Measurements from ENCODE around the gene SLC6A12. TPM values are rescaled to one million over a fixed set of nuclear protein-coding genes. Genes with fewer than 3 reads are reported as not detected.

SLC6A12 gene
- total and polyA plus RNA-seq, 11 donors, result 0.11 to 3.8 (median 0.86) TPM; not detected in 1

DNA sequence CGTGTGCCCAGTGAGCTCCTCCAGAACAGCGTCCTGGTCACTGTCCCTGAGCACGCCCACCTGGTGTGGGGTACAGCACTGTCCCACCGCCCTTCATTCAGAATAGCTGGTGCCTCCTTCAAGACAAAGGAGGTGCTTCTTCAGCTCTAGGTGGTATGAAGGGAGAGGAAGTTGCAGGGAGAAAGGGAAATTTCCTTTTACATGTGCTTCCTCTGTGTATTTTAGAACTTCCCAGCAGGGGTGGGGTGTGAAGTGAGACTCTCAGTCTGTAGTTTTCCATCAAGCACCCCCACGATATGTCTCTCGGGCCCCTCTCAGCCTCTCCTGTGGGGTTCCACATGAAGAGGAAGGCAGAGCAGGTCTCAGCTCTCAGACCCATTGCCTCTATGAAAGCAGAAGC, 1.2 kb upstream of the SLC6A12 start:
- 89 to 96% (median 90%) methylated on average over 5 to 6 of the region's 6 CpGs for WGBS, 4 donors
- Histone ChIP-seq H3K27ac (no peak overlapping the region), H3K4me3 (no peak overlapping the region), H3K27me3 (peaks cover 0 to 14% (median 0%) of the 10 kb centered on the region in 9 donors), H3K9me3 (no peaks in the 10 kb centered on the region), H3K36me3 (no peaks in the 10 kb centered on the region), H3K4me1 (peaks cover 0 to 22% (median 0%) of the 10 kb centered on the region in 12 donors)
- no peak for TF ChIP-seq POLR2A (IDR thresholded peaks at IDR 0.05)
- TF ChIP-seq, protein P1, sequence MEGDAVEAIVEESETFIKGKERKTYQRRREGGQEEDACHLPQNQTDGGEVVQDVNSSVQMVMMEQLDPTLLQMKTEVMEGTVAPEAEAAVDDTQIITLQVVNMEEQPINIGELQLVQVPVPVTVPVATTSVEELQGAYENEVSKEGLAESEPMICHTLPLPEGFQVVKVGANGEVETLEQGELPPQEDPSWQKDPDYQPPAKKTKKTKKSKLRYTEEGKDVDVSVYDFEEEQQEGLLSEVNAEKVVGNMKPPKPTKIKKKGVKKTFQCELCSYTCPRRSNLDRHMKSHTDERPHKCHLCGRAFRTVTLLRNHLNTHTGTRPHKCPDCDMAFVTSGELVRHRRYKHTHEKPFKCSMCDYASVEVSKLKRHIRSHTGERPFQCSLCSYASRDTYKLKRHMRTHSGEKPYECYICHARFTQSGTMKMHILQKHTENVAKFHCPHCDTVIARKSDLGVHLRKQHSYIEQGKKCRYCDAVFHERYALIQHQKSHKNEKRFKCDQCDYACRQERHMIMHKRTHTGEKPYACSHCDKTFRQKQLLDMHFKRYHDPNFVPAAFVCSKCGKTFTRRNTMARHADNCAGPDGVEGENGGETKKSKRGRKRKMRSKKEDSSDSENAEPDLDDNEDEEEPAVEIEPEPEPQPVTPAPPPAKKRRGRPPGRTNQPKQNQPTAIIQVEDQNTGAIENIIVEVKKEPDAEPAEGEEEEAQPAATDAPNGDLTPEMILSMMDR (IDR thresholded peaks at IDR 0.05), result no peak
- ATAC-seq (no peak), DNase-seq (no peak)
- intact Hi-C loops (cut with DNase I), result loop anchor here in 1 of 10 donors (5.0 kb wide), 1 partner anchor 107 kb away; no protein-coding TSS in a partner anchor

DNA sequence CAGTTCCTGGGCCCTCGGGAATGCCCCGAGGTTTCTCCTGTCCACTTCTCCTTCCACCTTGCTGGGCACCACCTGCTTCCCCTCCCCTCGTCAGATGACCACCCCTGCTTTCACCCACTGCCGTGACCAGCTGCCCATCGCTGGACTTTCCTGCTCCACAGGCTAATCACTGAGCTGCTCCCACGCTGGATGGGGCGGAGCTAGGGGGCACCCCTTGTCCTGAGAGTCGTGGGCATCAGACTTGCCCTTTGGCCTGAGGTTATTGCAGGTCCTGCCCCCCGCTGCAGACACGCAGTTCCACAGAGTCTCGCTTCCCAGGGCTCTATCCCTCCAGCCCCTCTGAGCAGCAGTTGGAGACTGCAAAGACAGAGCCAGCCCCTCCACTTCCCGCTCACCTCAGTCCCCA, 427 bp downstream of the SLC6A12 start:
- 60 to 65% (median 62%) methylated on average over 12 of the region's 12 CpGs for WGBS, 4 donors
- peak in 1 of 5 donors; percentile 41 for DNase-seq
- no peak for ATAC-seq
- H3K27ac ChIP-seq, result no peak overlapping the region
- intact Hi-C loops (cut with DNase I), result no loop called here
- H3K4me3 ChIP-seq, result peak overlapping the region in 1 of 12 donors; percentile 40
- H3K27me3 ChIP-seq, result peaks cover 0 to 13% (median 0%) of the 10 kb centered on the region in 9 donors
- TF ChIP-seq, protein P1 (IDR thresholded peaks at IDR 0.05), result no peak
- no peak for TF ChIP-seq POLR2A (IDR thresholded peaks at IDR 0.05)
- H3K9me3 ChIP-seq, result no peaks in the 10 kb centered on the region
- peaks cover 0 to 22% (median 0%) of the 10 kb centered on the region in 12 donors for H3K4me1 ChIP-seq
- H3K36me3 ChIP-seq, result no peaks in the 10 kb centered on the region

DNA sequence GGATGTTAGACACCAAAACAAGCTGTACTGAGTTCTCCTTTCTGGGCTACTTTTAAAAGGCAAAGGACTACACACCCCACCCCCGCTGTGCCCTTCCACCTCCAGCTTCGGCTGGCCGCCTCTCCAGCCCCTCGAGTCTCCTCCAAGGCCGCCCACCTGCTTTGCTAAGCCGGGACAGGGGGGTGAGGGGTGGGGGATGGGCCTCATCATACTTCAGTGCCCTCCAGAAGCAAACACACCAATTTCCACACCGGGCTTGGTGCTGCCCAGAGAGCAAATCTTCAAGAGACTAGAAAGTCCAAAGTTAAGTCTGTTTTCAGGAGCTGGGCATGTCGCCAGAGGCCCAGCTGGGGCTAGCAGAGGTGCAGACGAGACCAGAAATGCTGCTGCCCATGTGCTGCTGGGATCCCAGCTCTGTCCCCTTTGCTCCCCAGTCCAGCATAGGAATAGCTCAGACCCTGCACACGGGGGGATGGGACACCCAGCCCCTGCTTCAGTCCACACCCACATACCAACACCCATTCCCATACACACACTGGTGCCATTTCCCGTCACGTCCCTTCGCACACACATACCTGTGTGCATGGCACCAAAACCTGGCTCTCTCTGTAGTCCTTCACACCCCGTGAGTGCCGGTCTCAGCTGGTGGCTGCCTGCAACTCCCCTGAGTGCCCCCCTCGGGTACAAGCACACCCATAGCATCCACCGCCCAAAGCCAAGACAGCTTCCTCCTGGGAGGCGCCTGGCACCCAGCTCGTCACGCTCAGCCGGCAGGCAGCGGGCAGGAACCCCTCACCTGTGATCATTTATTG, 1.0 kb downstream of the SLC6A12 start:
- no peaks in the 10 kb centered on the region for H3K36me3 ChIP-seq
- peak overlapping the region in 2 of 12 donors; percentile 10 to 40 for H3K4me3 ChIP-seq
- peaks cover 0 to 22% (median 0%) of the 10 kb centered on the region in 12 donors for H3K4me1 ChIP-seq
- H3K27ac ChIP-seq, result peak overlapping the region in 1 of 12 donors; percentile 77
- TF ChIP-seq, protein P1 (IDR thresholded peaks at IDR 0.05), result no peak
- TF ChIP-seq POLR2A (IDR thresholded peaks at IDR 0.05), result no peak
- peaks cover 0 to 13% (median 0%) of the 10 kb centered on the region in 9 donors for H3K27me3 ChIP-seq
- WGBS, 4 donors, result 50 to 64% (median 60%) methylated on average over 22 of the region's 22 CpGs
- peak in 2 of 4 donors; percentile 15 to 21 for ATAC-seq
- DNase-seq, result peak in 2 of 5 donors; percentile 50 to 62
- intact Hi-C loops (cut with DNase I), result no loop called here
- no peaks in the 10 kb centered on the region for H3K9me3 ChIP-seq

DNA sequence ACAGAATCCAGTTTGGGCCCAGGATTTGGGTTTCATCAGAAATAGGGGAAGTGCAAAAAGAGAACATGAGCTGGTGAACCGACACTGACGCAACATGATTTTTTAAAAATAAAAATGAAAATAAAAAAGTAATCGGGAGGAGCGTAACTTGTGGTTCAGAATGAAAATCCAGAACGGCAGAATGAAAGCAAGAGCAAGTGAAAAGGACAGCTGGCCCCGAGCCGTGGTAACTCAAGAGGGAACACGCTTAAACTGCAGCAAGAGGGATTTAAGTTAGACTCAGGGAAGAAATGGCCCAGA, 1.6 kb downstream of the SLC6A12 start:
- 83 to 85% (median 84%) methylated on average over 8 of the region's 8 CpGs for WGBS, 4 donors
- H3K36me3 ChIP-seq, result no peaks in the 10 kb centered on the region
- peak overlapping the region in 2 of 12 donors; percentile 10 to 40 for H3K4me3 ChIP-seq
- H3K27me3 ChIP-seq, result peaks cover 0 to 13% (median 0%) of the 10 kb centered on the region in 9 donors
- H3K9me3 ChIP-seq, result no peaks in the 10 kb centered on the region
- intact Hi-C loops (cut with DNase I), result no loop called here
- peak in 1 of 4 donors; percentile 10 for ATAC-seq
- DNase-seq, result no peak
- H3K4me1 ChIP-seq, result peaks cover 0 to 22% (median 0%) of the 10 kb centered on the region in 12 donors
- TF ChIP-seq POLR2A (IDR thresholded peaks at IDR 0.05), result no peak
- TF ChIP-seq, protein P1 (IDR thresholded peaks at IDR 0.05), result no peak
- peak overlapping the region in 1 of 12 donors; percentile 77 for H3K27ac ChIP-seq

Data from heart left ventricle (tissue), 16 donors.